ENCODE results near the gene FGD5. TPM values are rescaled to one million over a fixed set of nuclear protein-coding genes. Genes with fewer than 3 reads are reported as not detected.

FGD5 gene
- total RNA-seq, 1 experiment from 2014 or later = not detected

DNA sequence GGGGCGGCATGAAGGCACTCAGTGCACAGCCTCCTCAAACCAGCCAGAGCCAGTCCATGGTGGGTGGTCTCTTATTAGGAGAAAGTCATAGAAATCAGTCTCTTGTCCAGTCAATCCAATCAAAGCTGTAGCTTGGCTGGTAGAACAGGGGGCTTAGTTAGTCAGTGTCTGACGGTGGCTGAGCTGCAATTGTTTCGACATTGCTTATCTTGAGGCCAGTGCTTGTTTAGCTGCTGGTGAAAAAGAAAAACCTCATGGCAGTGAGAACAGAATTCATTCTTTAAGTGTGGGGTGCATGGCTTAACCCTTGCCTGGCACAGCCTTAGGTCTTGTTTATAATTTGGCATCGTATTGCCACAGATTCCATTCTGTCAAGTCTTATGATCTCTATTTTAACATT lies 53.9 kb downstream of the FGD5 start:
- H3K4me1 ChIP-seq (ENCODE audit: insufficient read depth, low read length, poor library complexity, severe bottlenecking) = no peaks in the 10 kb centered on the region
- H3K36me3 ChIP-seq (ENCODE audit: insufficient read depth, low read length, poor library complexity, severe bottlenecking) = no peaks in the 10 kb centered on the region
- H3K27ac ChIP-seq (ENCODE audit: low read depth, low read length, poor library complexity, severe bottlenecking) = no peak overlapping the region
- no peak overlapping the region for H3K4me3 ChIP-seq (ENCODE audit: low read depth, low read length, poor library complexity, severe bottlenecking)
- DNase-seq (ENCODE audit: low spot score) = no peak
- ChIA-PET CTCF (no interaction called here), POLR2A (ENCODE audit: low non-redundant PET) (no interaction called here)
- intact Hi-C loops (cut with micrococcal nuclease; ENCODE audit: unreplicated experiment) = no loop called here
- H3K27me3 ChIP-seq (replicated peaks; ENCODE audit: insufficient read depth, low read depth, low read length, poor library complexity) = no peaks in the 10 kb centered on the region
- H3K9me3 ChIP-seq (ENCODE audit: low read depth, low read length, poor library complexity, severe bottlenecking) = no peaks in the 10 kb centered on the region
- no TSS peak for BruUV-seq (replicated peaks)
- TF ChIP-seq EZH2 (IDR thresholded peaks at IDR 0.05; ENCODE audit: borderline replicate concordance, low read depth, low read length, poor library complexity, severe bottlenecking) = no peak
- TF ChIP-seq, protein P1, sequence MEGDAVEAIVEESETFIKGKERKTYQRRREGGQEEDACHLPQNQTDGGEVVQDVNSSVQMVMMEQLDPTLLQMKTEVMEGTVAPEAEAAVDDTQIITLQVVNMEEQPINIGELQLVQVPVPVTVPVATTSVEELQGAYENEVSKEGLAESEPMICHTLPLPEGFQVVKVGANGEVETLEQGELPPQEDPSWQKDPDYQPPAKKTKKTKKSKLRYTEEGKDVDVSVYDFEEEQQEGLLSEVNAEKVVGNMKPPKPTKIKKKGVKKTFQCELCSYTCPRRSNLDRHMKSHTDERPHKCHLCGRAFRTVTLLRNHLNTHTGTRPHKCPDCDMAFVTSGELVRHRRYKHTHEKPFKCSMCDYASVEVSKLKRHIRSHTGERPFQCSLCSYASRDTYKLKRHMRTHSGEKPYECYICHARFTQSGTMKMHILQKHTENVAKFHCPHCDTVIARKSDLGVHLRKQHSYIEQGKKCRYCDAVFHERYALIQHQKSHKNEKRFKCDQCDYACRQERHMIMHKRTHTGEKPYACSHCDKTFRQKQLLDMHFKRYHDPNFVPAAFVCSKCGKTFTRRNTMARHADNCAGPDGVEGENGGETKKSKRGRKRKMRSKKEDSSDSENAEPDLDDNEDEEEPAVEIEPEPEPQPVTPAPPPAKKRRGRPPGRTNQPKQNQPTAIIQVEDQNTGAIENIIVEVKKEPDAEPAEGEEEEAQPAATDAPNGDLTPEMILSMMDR (conservative IDR thresholded peaks at IDR 0.05; ENCODE audit: low read depth, low read length) = no peak

DNA sequence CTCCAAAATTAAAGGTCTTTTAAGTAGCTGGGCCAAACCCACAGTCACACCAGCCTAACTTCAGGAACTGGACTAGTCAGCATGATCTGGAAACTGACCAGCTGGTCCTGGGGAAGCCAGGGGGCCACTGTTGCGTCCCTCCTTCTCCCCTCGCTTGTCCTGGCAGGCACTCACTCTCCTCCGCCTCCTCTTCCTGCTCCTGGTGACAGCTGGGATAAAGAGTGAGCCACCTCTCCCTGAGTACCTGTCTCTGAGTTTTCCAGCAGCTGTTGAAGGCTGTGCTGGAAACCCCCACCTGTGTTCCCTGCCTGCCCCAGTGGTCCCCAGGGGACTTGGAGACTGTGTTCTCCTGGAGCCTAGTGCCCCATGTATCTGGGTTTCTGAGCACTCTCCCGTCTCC lies 56.0 kb downstream of the FGD5 start:
- ChIA-PET POLR2A (ENCODE audit: low non-redundant PET) (no interaction called here), CTCF (no interaction called here)
- intact Hi-C loops (cut with micrococcal nuclease; ENCODE audit: unreplicated experiment) = no loop called here
- no peak overlapping the region for H3K4me3 ChIP-seq (ENCODE audit: low read depth, low read length, poor library complexity, severe bottlenecking)
- H3K27me3 ChIP-seq (replicated peaks; ENCODE audit: insufficient read depth, low read depth, low read length, poor library complexity) = no peaks in the 10 kb centered on the region
- no TSS peak for BruUV-seq (replicated peaks)
- no peaks in the 10 kb centered on the region for H3K9me3 ChIP-seq (ENCODE audit: low read depth, low read length, poor library complexity, severe bottlenecking)
- no peaks in the 10 kb centered on the region for H3K36me3 ChIP-seq (ENCODE audit: insufficient read depth, low read length, poor library complexity, severe bottlenecking)
- H3K27ac ChIP-seq (ENCODE audit: low read depth, low read length, poor library complexity, severe bottlenecking) = no peak overlapping the region
- TF ChIP-seq, protein P1 (conservative IDR thresholded peaks at IDR 0.05; ENCODE audit: low read depth, low read length) = no peak
- no peak for TF ChIP-seq EZH2 (IDR thresholded peaks at IDR 0.05; ENCODE audit: borderline replicate concordance, low read depth, low read length, poor library complexity, severe bottlenecking)
- no peaks in the 10 kb centered on the region for H3K4me1 ChIP-seq (ENCODE audit: insufficient read depth, low read length, poor library complexity, severe bottlenecking)
- DNase-seq (ENCODE audit: low spot score) = no peak

DNA sequence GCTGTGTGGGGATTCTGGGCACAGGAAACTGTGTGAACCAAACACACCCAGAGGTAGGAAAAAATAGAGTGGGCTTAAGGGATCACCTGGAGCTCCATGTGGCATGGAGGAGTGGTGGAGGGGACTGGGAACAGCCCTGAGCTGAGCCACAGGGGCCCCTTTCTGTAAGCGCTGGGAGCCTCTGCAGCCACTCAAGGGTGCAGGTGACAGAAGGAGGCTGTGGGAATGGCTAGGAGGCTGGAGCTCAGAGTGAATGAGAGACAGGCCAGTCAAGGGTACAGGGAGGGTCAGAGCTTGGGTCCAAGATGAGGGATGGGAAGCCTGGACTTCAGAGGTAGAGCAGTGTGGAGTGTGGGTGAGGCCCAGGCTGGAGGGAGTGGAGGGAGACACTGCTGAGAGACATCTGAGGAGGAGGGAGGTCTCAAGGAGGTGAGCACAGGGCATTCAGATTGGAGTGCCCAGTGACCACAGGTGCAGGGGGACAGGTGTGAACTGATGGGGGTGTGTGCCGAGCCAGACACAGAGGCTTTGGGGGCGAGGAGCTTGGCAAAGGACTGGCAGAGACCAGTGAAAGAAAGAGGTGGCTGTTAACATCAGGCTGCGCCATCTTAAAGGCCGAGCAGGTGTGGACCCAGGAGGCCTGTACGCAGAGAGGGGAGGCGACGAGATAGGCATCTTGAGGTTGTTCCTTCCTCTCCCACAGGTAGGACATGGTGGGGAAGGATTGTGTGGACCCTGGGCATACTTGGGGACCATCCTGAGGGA lies 56.8 kb downstream of the FGD5 start:
- Histone ChIP-seq H3K36me3 (ENCODE audit: insufficient read depth, low read length, poor library complexity, severe bottlenecking) (no peaks in the 10 kb centered on the region), H3K9me3 (ENCODE audit: low read depth, low read length, poor library complexity, severe bottlenecking) (no peaks in the 10 kb centered on the region), H3K27me3 (replicated peaks; ENCODE audit: insufficient read depth, low read depth, low read length, poor library complexity) (no peaks in the 10 kb centered on the region), H3K4me3 (ENCODE audit: low read depth, low read length, poor library complexity, severe bottlenecking) (no peak overlapping the region), H3K27ac (ENCODE audit: low read depth, low read length, poor library complexity, severe bottlenecking) (no peak overlapping the region), H3K4me1 (ENCODE audit: insufficient read depth, low read length, poor library complexity, severe bottlenecking) (no peaks in the 10 kb centered on the region)
- TF ChIP-seq, protein P1 (conservative IDR thresholded peaks at IDR 0.05; ENCODE audit: low read depth, low read length) = no peak
- TF ChIP-seq EZH2 (IDR thresholded peaks at IDR 0.05; ENCODE audit: borderline replicate concordance, low read depth, low read length, poor library complexity, severe bottlenecking) = no peak
- BruUV-seq (replicated peaks) = no TSS peak
- intact Hi-C loops (cut with micrococcal nuclease; ENCODE audit: unreplicated experiment) = no loop called here
- no peak for DNase-seq (ENCODE audit: low spot score)
- ChIA-PET CTCF (no interaction called here), POLR2A (ENCODE audit: low non-redundant PET) (no interaction called here)

Measured in A673 (cell line).